Measurements from ENCODE around the gene POU2F3.
"Not testable (repeated sequence)": the region's sequence is repeated elsewhere in the genome, so short reads cannot be mapped to it uniquely, and the experiment has no call there.

POU2F3 gene

GRCh38 chr11:120253377-120253776 is 13.4 kb downstream of the POU2F3 start:
- not testable (repeated sequence) for DNase-seq (ENCODE audit: low read depth)

GRCh38 chr11:120254788-120255518 is 15.0 kb downstream of the POU2F3 start:
- no peak for DNase-seq (ENCODE audit: low read depth)

- DNase-seq (ENCODE audit: low read depth): no peak
Measured at GRCh38 chr11:120255519-120255866, 15.6 kb downstream of the POU2F3 start.

GRCh38 chr11:120256178-120256577 is 16.2 kb downstream of the POU2F3 start:
- DNase-seq (ENCODE audit: low read depth): no peak

GRCh38 chr11:120256779-120257178 is 16.8 kb downstream of the POU2F3 start:
- no peak for DNase-seq (ENCODE audit: low read depth)

GRCh38 chr11:120257346-120257745 is 17.4 kb downstream of the POU2F3 start:
- DNase-seq (ENCODE audit: low read depth): no peak

GRCh38 chr11:120258661-120259060 is 18.7 kb downstream of the POU2F3 start:
- DNase-seq (ENCODE audit: low read depth): no peak

GRCh38 chr11:120259241-120259640 is 19.3 kb downstream of the POU2F3 start:
- no peak for DNase-seq (ENCODE audit: low read depth)

- no peak for DNase-seq (ENCODE audit: low read depth)
Measured at GRCh38 chr11:120259988-120260565, 20.1 kb downstream of the POU2F3 start.

- no peak for DNase-seq (ENCODE audit: low read depth)
Measured at GRCh38 chr11:120260616-120261015, 20.7 kb downstream of the POU2F3 start.

- DNase-seq (ENCODE audit: low read depth): no peak
Measured at GRCh38 chr11:120261321-120261720, 21.4 kb downstream of the POU2F3 start.

- DNase-seq (ENCODE audit: low read depth): no peak
Measured at GRCh38 chr11:120261931-120262330, 22.0 kb downstream of the POU2F3 start.

- no peak for DNase-seq (ENCODE audit: low read depth)
Measured at GRCh38 chr11:120267319-120267718, 27.4 kb downstream of the POU2F3 start.

GRCh38 chr11:120268686-120269085 is 28.7 kb downstream of the POU2F3 start:
- no peak for DNase-seq (ENCODE audit: low read depth)

- DNase-seq (ENCODE audit: low read depth): no peak
Measured at GRCh38 chr11:120270386-120270785, 30.4 kb downstream of the POU2F3 start.

- DNase-seq (ENCODE audit: low read depth): no peak
Measured at GRCh38 chr11:120271672-120272071, 31.7 kb downstream of the POU2F3 start.

GRCh38 chr11:120272303-120272702 is 32.4 kb downstream of the POU2F3 start:
- DNase-seq (ENCODE audit: low read depth): no peak

- DNase-seq (ENCODE audit: low read depth): no peak
Measured at GRCh38 chr11:120273432-120273831, 33.5 kb downstream of the POU2F3 start.

GRCh38 chr11:120273956-120274355 is 34.0 kb downstream of the POU2F3 start:
- DNase-seq (ENCODE audit: low read depth): not testable (repeated sequence)

GRCh38 chr11:120279502-120279901 is 39.6 kb downstream of the POU2F3 start:
- no peak for DNase-seq (ENCODE audit: low read depth)

- DNase-seq (ENCODE audit: low read depth): no peak
Measured at GRCh38 chr11:120280600-120281051, 40.7 kb downstream of the POU2F3 start.

- no peak for DNase-seq (ENCODE audit: low read depth)
Measured at GRCh38 chr11:120281143-120281795, 41.3 kb downstream of the POU2F3 start.

- no peak for DNase-seq (ENCODE audit: low read depth)
Measured at GRCh38 chr11:120283124-120283523, 43.2 kb downstream of the POU2F3 start.

Data from T-helper 22 cell (primary cell).